Peyer's patch (tissue), 4 donors: ENCODE measurements around the gene RPTOR.

Experiments
- POLR2A ChIP-seq, 2 donors: fragments of 450-650 bp; IDR thresholded peaks; one replicate each; pipeline ENCODE4 v1.5.1; 2017; ENCODE audit warnings: antibody characterized with exemption in 2 of 2, mild to moderate bottlenecking in 2 of 2, moderate library complexity in 2 of 2
- TF ChIP-seq, protein P1 (sequence below), 6 experiments: fragments of 450-650 bp in 4 of 6; fragments of 200-600 bp in 2 of 6; sonication (generic) in 1 of 6; IDR thresholded peaks; one replicate each; pipeline ENCODE4 v1.5.1; 2017 to 2019; ENCODE audit warnings: antibody characterized with exemption in 6 of 6, mild to moderate bottlenecking in 3 of 6, moderate library complexity in 1 of 6

- TF ChIP-seq, protein P1, sequence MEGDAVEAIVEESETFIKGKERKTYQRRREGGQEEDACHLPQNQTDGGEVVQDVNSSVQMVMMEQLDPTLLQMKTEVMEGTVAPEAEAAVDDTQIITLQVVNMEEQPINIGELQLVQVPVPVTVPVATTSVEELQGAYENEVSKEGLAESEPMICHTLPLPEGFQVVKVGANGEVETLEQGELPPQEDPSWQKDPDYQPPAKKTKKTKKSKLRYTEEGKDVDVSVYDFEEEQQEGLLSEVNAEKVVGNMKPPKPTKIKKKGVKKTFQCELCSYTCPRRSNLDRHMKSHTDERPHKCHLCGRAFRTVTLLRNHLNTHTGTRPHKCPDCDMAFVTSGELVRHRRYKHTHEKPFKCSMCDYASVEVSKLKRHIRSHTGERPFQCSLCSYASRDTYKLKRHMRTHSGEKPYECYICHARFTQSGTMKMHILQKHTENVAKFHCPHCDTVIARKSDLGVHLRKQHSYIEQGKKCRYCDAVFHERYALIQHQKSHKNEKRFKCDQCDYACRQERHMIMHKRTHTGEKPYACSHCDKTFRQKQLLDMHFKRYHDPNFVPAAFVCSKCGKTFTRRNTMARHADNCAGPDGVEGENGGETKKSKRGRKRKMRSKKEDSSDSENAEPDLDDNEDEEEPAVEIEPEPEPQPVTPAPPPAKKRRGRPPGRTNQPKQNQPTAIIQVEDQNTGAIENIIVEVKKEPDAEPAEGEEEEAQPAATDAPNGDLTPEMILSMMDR (IDR thresholded peaks at IDR 0.05), result no peak
- no peak for TF ChIP-seq POLR2A (IDR thresholded peaks at IDR 0.05)
Measured at GRCh38 chr17:80831491-80831890, 286.9 kb downstream of the RPTOR start.
